H9 (cell line): ENCODE measurements around the gene SCN1A. TPM values are rescaled to one million over a fixed set of nuclear protein-coding genes. Genes with fewer than 3 reads are reported as not detected.

Experiments
- DNase-seq: peaks from one replicate; pipeline ENCODE4 v3.0.0-alpha.2; 2017
- H2AFZ ChIP-seq: one replicate; pipeline ENCODE4 v1.6.1; 2013; ENCODE audit warnings: mild to moderate bottlenecking, low read length, control low read depth, moderate library complexity
- H2AK5ac ChIP-seq: 2 replicates; pipeline ENCODE4 v1.6.1; 2013; ENCODE audit warnings: low read length, control low read depth, mixed read lengths; ENCODE audit not compliant: insufficient read length
- H2BK120ac ChIP-seq: one replicate; pipeline ENCODE4 v1.6.1; 2013; ENCODE audit warnings: low read depth, mild to moderate bottlenecking, low read length, control low read depth, inconsistent platforms; ENCODE audit not compliant: poor library complexity, severe bottlenecking
- H2BK12ac ChIP-seq: 2 replicates; pipeline ENCODE4 v1.6.1; 2013; ENCODE audit warnings: low read length, control low read depth, mixed read lengths, low read depth; ENCODE audit not compliant: insufficient read length
- H2BK15ac ChIP-seq: 2 replicates; pipeline ENCODE4 v1.6.1; 2013; ENCODE audit warnings: low read depth, low read length, control low read depth
- H2BK20ac ChIP-seq: one replicate; pipeline ENCODE4 v1.6.1; 2013; ENCODE audit warnings: low read depth, mild to moderate bottlenecking, low read length, control low read depth, inconsistent platforms; ENCODE audit not compliant: poor library complexity, severe bottlenecking
- H2BK5ac ChIP-seq: 2 replicates; pipeline ENCODE4 v1.6.1; 2013; ENCODE audit warnings: low read length, control low read depth, mixed read lengths; ENCODE audit not compliant: insufficient read length
- H3K14ac ChIP-seq: 2 replicates; pipeline ENCODE4 v1.6.1; 2013; ENCODE audit warnings: low read length, control low read depth; ENCODE audit not compliant: insufficient read depth
- H3K18ac ChIP-seq: 2 replicates; pipeline ENCODE4 v1.6.1; 2013; ENCODE audit warnings: low read depth, mild to moderate bottlenecking, mixed read lengths, low read length, control low read depth; ENCODE audit not compliant: insufficient read length
- H3K23ac ChIP-seq: 2 replicates; pipeline ENCODE4 v1.6.1; 2013; ENCODE audit warnings: low read length, control low read depth, mixed read lengths, low read depth; ENCODE audit not compliant: insufficient read length
- H3K23me2 ChIP-seq: 2 replicates; pipeline ENCODE4 v1.6.1; 2013; ENCODE audit warnings: low read depth, mild to moderate bottlenecking, mixed read lengths, low read length, control low read depth; ENCODE audit not compliant: insufficient read length, poor library complexity, severe bottlenecking
- H3K27ac ChIP-seq: 2 replicates; pipeline ENCODE4 v1.5.1; 2013; ENCODE audit warnings: low read length, control low read depth, mixed read lengths, low read depth; ENCODE audit not compliant: insufficient read length
- H3K27me3 ChIP-seq: 2 replicates; pipeline ENCODE4 v1.6.1; 2013; ENCODE audit warnings: low read length, control low read depth, inconsistent platforms; ENCODE audit not compliant: insufficient read depth
- H3K4ac ChIP-seq: 2 replicates; pipeline ENCODE4 v1.6.1; 2013; ENCODE audit warnings: low read depth, mild to moderate bottlenecking, control low read depth, inconsistent platforms, low read length, moderate library complexity
- H3K4me1 ChIP-seq: 2 replicates; pipeline ENCODE4 v1.6.1; 2013; ENCODE audit warnings: low read length, control low read depth, inconsistent platforms; ENCODE audit not compliant: insufficient read depth
- H3K4me2 ChIP-seq: 2 replicates; pipeline ENCODE4 v1.6.1; 2013; ENCODE audit warnings: low read length, control low read depth, mixed read lengths; ENCODE audit not compliant: insufficient read length, insufficient read depth
- H3K56ac ChIP-seq: 2 replicates; pipeline ENCODE4 v1.6.1; 2013; ENCODE audit warnings: low read depth, mild to moderate bottlenecking, mixed read lengths, low read length, control low read depth; ENCODE audit not compliant: insufficient read length
- H3K79me1 ChIP-seq: 2 replicates; pipeline ENCODE4 v1.6.1; 2013; ENCODE audit warnings: low read depth, mild to moderate bottlenecking, moderate library complexity, low read length, control low read depth, inconsistent platforms; ENCODE audit not compliant: insufficient read depth, poor library complexity, severe bottlenecking
- H3K79me2 ChIP-seq: 2 replicates; pipeline ENCODE4 v1.6.1; 2013; ENCODE audit warnings: low read length, control low read depth, inconsistent platforms; ENCODE audit not compliant: insufficient read depth
- H3K9ac ChIP-seq: 2 replicates; pipeline ENCODE4 v1.6.1; 2013; ENCODE audit warnings: low read length, control low read depth, mixed read lengths; ENCODE audit not compliant: insufficient read length; ENCODE audit errors: extremely low read depth
- H3K9me3 ChIP-seq: one replicate; pipeline ENCODE4 v1.6.1; 2013; ENCODE audit warnings: low read depth, low read length, inconsistent platforms; ENCODE audit not compliant: control insufficient read depth
- H3T11ph ChIP-seq: one replicate; pipeline ENCODE4 v1.6.1; 2013; ENCODE audit warnings: mild to moderate bottlenecking, low read length, control low read depth, inconsistent platforms
- H4K20me1 ChIP-seq: one replicate; pipeline ENCODE4 v1.6.1; 2013; ENCODE audit not compliant: control insufficient read depth, insufficient read length, insufficient read depth
- H4K5ac ChIP-seq: 2 replicates; pipeline ENCODE4 v1.6.1; 2013; ENCODE audit warnings: low read depth, mild to moderate bottlenecking, mixed read lengths, low read length, control low read depth; ENCODE audit not compliant: insufficient read length
- H4K8ac ChIP-seq: replicated peaks from 2 replicates; pipeline ENCODE4 v1.6.1; 2013; ENCODE audit warnings: low read length, control low read depth, mixed read lengths, low read depth; ENCODE audit not compliant: insufficient read length
- H4K91ac ChIP-seq: 2 replicates; pipeline ENCODE4 v1.6.1; 2013; ENCODE audit warnings: low read depth, mild to moderate bottlenecking, moderate library complexity, mixed read lengths, low read length, control low read depth; ENCODE audit not compliant: insufficient read length
- H3K27ac Mint-ChIP-seq, 3 experiments: 2 replicates in 2 of 3; 3 replicates in 1 of 3; pipeline ENCODE4 v1.8.0; 2020 to 2021; ENCODE audit warnings: mixed read lengths in 3 of 3, mild to moderate bottlenecking in 1 of 3, moderate library complexity in 1 of 3
- H3K27me3 Mint-ChIP-seq: 2 replicates; pipeline ENCODE4 v1.8.0; 2021; ENCODE audit warnings: low read depth, mild to moderate bottlenecking, moderate library complexity, mixed read lengths
- H3K36me3 Mint-ChIP-seq, 3 experiments: 2 replicates in 2 of 3; 3 replicates in 1 of 3; pipeline ENCODE4 v1.8.0; 2020 to 2021; ENCODE audit warnings: low read depth in 3 of 3, mixed read lengths in 3 of 3; ENCODE audit not compliant: insufficient read depth in 1 of 3
- H3K4me1 Mint-ChIP-seq, 2 experiments: 2 replicates each; pipeline ENCODE4 v1.8.0; 2020; ENCODE audit warnings: mixed read lengths in 2 of 2
- H3K4me3 Mint-ChIP-seq, 2 experiments: 2 replicates in 1 of 2; 3 replicates in 1 of 2; pipeline ENCODE4 v1.8.0; 2020 to 2021; ENCODE audit warnings: mild to moderate bottlenecking in 2 of 2, mixed read lengths in 2 of 2, moderate library complexity in 1 of 2
- H3K9me3 Mint-ChIP-seq, 2 experiments: 2 replicates in 1 of 2; 3 replicates in 1 of 2; pipeline ENCODE4 v1.8.0; 2020; ENCODE audit warnings: mild to moderate bottlenecking in 2 of 2, mixed read lengths in 2 of 2, moderate library complexity in 1 of 2
- WGBS: extraction: QIAGEN DNeasy Blood & Tissue Kit; methylation state at CpG from one replicate; pipeline ENCODE4 v1.1.7; 2013; ENCODE audit warnings: missing lambda C conversion rate, low lambda C conversion rate, mixed read lengths; ENCODE audit not compliant: insufficient read length; ENCODE audit errors: extremely low coverage; 5-methylcytosine and 5-hydroxymethylcytosine counted together
- total RNA-seq: library from RNA; stranded (reverse); gene quantifications from 2 replicates; pipeline ENCODE4 v1.2.1, GENCODE V29; 2021
- TF ChIP-seq, protein P1 (sequence below): fragments of 200-600 bp; sonication (generic); conservative IDR thresholded peaks from 3 replicates; pipeline ENCODE4 v1.8.0; 2021; ENCODE audit warnings: antibody characterized with exemption, mild to moderate bottlenecking

SCN1A gene
- total RNA-seq, 1 experiment from 2014 or later = 0.13 TPM

DNA sequence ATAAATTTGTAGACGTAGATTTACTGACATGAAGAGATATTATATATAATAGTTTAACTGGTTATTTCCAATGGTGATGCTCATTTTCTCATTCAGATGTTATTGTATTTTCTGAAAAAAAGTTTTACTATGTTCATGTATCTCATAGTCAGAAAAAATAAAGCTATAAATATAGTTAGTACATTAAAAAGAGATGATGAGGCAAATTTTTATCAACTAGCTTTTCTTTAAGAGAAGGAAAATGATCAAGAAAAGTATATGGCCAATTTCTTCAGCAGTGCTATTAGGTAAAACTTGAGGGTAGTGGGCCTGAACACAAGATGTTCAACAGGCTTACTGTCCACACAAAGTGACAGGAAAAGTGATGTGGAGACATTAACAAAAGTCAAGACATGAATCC lies 186.0 kb downstream of the SCN1A start:
- Histone ChIP-seq H2BK5ac (no peak overlapping the region), H4K91ac (no peak overlapping the region), H3K56ac (no peak overlapping the region), H3K14ac (no peak overlapping the region), H3K4me2 (no peak overlapping the region), H3K79me1 (no peaks in the 10 kb centered on the region), H3K27me3 (no peaks in the 10 kb centered on the region), H3K23me2 (no peaks in the 10 kb centered on the region), H3K23ac (no peak overlapping the region), H3K9ac (no peak overlapping the region), H2BK15ac (no peak overlapping the region), H3K27ac (no peak overlapping the region), H2AK5ac (no peak overlapping the region), H3K4ac (no peak overlapping the region), H4K5ac (no peak overlapping the region), H3K9me3 (no peaks in the 10 kb centered on the region), H2AFZ (no peak overlapping the region), H3K18ac (no peak overlapping the region), H4K20me1 (no peaks in the 10 kb centered on the region), H3K4me1 (no peaks in the 10 kb centered on the region), H2BK120ac (no peak overlapping the region), H2BK20ac (no peak overlapping the region), H2BK12ac (no peak overlapping the region), H3T11ph (no peak overlapping the region), H3K79me2 (no peaks in the 10 kb centered on the region), H4K8ac (no peak overlapping the region)
- TF ChIP-seq, protein P1, sequence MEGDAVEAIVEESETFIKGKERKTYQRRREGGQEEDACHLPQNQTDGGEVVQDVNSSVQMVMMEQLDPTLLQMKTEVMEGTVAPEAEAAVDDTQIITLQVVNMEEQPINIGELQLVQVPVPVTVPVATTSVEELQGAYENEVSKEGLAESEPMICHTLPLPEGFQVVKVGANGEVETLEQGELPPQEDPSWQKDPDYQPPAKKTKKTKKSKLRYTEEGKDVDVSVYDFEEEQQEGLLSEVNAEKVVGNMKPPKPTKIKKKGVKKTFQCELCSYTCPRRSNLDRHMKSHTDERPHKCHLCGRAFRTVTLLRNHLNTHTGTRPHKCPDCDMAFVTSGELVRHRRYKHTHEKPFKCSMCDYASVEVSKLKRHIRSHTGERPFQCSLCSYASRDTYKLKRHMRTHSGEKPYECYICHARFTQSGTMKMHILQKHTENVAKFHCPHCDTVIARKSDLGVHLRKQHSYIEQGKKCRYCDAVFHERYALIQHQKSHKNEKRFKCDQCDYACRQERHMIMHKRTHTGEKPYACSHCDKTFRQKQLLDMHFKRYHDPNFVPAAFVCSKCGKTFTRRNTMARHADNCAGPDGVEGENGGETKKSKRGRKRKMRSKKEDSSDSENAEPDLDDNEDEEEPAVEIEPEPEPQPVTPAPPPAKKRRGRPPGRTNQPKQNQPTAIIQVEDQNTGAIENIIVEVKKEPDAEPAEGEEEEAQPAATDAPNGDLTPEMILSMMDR = no peak
- no peak for DNase-seq
- Mint-ChIP-seq H3K27ac (no peak overlapping the region), H3K36me3 (peaks cover 19 to 46% (median 35%) of the 10 kb centered on the region in 3 experiments), H3K4me1 (peaks cover 3 to 4% of the 10 kb centered on the region in 2 experiments; a peak in 2 of 4 replicates), H3K27me3 (no peaks in the 10 kb centered on the region), H3K9me3 (no peaks in the 10 kb centered on the region), H3K4me3 (no peak overlapping the region)
- WGBS = 100% methylated on average over 1 of the region's 1 CpG
